Glomerular visceral epithelial cell (primary cell): Measurements from ENCODE around the gene CCDC171.

ENCODE experiments used
- DNase-seq: peaks from one replicate; pipeline ENCODE4 v3.0.0-alpha.2; 2016; ENCODE audit errors: extremely low spot score

The CCDC171 gene

GRCh38 chr9:15882328-15882727 is 329.5 kb downstream of the CCDC171 start:
- no peak for DNase-seq

- no peak for DNase-seq
Measured at GRCh38 chr9:15882883-15883282, 330.0 kb downstream of the CCDC171 start.

GRCh38 chr9:15885464-15885863 is 332.6 kb downstream of the CCDC171 start:
- no peak for DNase-seq

- DNase-seq = no peak
Measured at GRCh38 chr9:15889555-15889954, 336.7 kb downstream of the CCDC171 start.

- DNase-seq = no peak
Measured at GRCh38 chr9:15901572-15901971, 348.7 kb downstream of the CCDC171 start.

GRCh38 chr9:15909297-15909696 is 356.5 kb downstream of the CCDC171 start:
- DNase-seq = no peak

GRCh38 chr9:15915711-15916110 is 362.9 kb downstream of the CCDC171 start:
- no peak for DNase-seq

GRCh38 chr9:15927161-15927560 is 374.3 kb downstream of the CCDC171 start:
- DNase-seq = no peak

- DNase-seq = no peak
Measured at GRCh38 chr9:15935661-15936305, 382.9 kb downstream of the CCDC171 start.

GRCh38 chr9:15936306-15936921 is 383.6 kb downstream of the CCDC171 start:
- DNase-seq = peak; percentile 8

- no peak for DNase-seq
Measured at GRCh38 chr9:15942831-15943424, 390.1 kb downstream of the CCDC171 start.

GRCh38 chr9:15944341-15944740 is 391.5 kb downstream of the CCDC171 start:
- no peak for DNase-seq

GRCh38 chr9:15959663-15960062 is 406.8 kb downstream of the CCDC171 start:
- no peak for DNase-seq

GRCh38 chr9:15961217-15961616 is 408.4 kb downstream of the CCDC171 start:
- no peak for DNase-seq

GRCh38 chr9:15965246-15965745 is 412.5 kb downstream of the CCDC171 start:
- DNase-seq = no peak

GRCh38 chr9:15966471-15966870 is 413.6 kb downstream of the CCDC171 start:
- DNase-seq = no peak

GRCh38 chr9:15967068-15967467 is 414.2 kb downstream of the CCDC171 start:
- no peak for DNase-seq

GRCh38 chr9:15972760-15973159 is 419.9 kb downstream of the CCDC171 start:
- no peak for DNase-seq

GRCh38 chr9:15975101-15975778 is 422.4 kb downstream of the CCDC171 start:
- DNase-seq = no peak

GRCh38 chr9:15977438-15977837 is 424.6 kb downstream of the CCDC171 start:
- peak; percentile 8 for DNase-seq

- DNase-seq = no peak
Measured at GRCh38 chr9:15982182-15982581, 429.3 kb downstream of the CCDC171 start.
